GM12874 (cell line): ENCODE results near the gene EPHB1.

Source experiments
- CTCF ChIP-seq: IDR thresholded peaks from 2 replicates; pipeline ENCODE4 v1.5.1; 2011; ENCODE audit warnings: low read depth, mild to moderate bottlenecking, control low read depth, low read length, moderate library complexity; ENCODE audit not compliant: insufficient read depth

EPHB1 gene

GRCh38 chr3:134796281-134797056 lies 1.4 kb downstream of the EPHB1 start:
- no peak for TF ChIP-seq CTCF

- no peak for TF ChIP-seq CTCF
These were observed 2.1 kb downstream of the EPHB1 start for GRCh38 chr3:134797057-134797740.

- TF ChIP-seq CTCF = no peak
These were observed 2.8 kb downstream of the EPHB1 start for GRCh38 chr3:134797741-134798451.

GRCh38 chr3:134798681-134799311 lies 3.7 kb downstream of the EPHB1 start:
- TF ChIP-seq CTCF = no peak

GRCh38 chr3:134799393-134799792 lies 4.3 kb downstream of the EPHB1 start:
- no peak for TF ChIP-seq CTCF

GRCh38 chr3:134801204-134801958 lies 6.3 kb downstream of the EPHB1 start:
- TF ChIP-seq CTCF = no peak
